Progenitor cell of endocrine pancreas (in vitro differentiated cells): ENCODE measurements around the gene PPID. TPM values are rescaled to one million over a fixed set of nuclear protein-coding genes. Genes with fewer than 3 reads are reported as not detected.

Experiments
- DNase-seq: peaks from one replicate; pipeline ENCODE4 v3.0.0; 2021; ENCODE audit warnings: low spot score; ENCODE audit not compliant: unreplicated experiment
- H3K27ac Mint-ChIP-seq: 2 replicates; pipeline ENCODE4 v1.8.0; 2021; ENCODE audit warnings: mild to moderate bottlenecking, moderate library complexity, mixed read lengths
- H3K27me3 Mint-ChIP-seq: 2 replicates; pipeline ENCODE4 v1.8.0; 2021; ENCODE audit warnings: mixed read lengths
- H3K36me3 Mint-ChIP-seq: 2 replicates; pipeline ENCODE4 v1.8.0; 2022; ENCODE audit warnings: mixed read lengths; ENCODE audit not compliant: insufficient read depth
- H3K4me1 Mint-ChIP-seq: 2 replicates; pipeline ENCODE4 v1.8.0; 2021; ENCODE audit warnings: low read depth, mixed read lengths
- H3K4me3 Mint-ChIP-seq: 2 replicates; pipeline ENCODE4 v1.8.0; 2021; ENCODE audit warnings: low read depth, mild to moderate bottlenecking, moderate library complexity, mixed read lengths
- H3K9me3 Mint-ChIP-seq: 2 replicates; pipeline ENCODE4 v1.8.0; 2021; ENCODE audit warnings: low read depth, mixed read lengths
- total RNA-seq: library from RNA; stranded (reverse); gene quantifications from 2 replicates; pipeline ENCODE4 v1.2.1, GENCODE V29; 2021
- TF ChIP-seq, protein P1 (sequence below): fragments of 200-600 bp; sonication (generic); IDR thresholded peaks from one replicate; pipeline ENCODE4 v1.5.0; 2021; ENCODE audit warnings: antibody characterized with exemption, mild to moderate bottlenecking; ENCODE audit not compliant: unreplicated experiment

PPID gene
- total RNA-seq, 1 donor from 2014 or later = 49.2 TPM

DNA sequence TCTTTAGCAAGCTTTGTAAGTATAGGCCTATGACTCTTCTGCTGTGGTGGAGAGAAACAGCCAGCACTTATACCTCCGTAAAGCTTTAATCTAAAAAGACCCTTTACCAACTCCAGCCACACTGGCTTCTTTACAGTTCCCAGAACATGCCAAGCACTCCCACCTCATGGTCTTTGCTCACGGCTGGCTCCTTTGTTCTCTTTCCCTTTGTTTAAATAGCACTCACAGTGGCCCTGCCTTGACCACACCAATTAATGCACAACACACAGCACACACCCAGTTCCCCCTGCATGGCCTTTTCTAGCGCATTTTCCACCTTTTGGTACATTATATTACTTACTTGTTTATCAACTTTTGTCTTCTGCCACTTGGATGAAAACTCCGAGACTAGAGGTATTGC is 18.9 kb downstream of the PPID start:
- Mint-ChIP-seq H3K9me3 (no peaks in the 10 kb centered on the region), H3K4me1 (peaks cover 4% of the 10 kb centered on the region), H3K36me3 (peaks cover 14% of the 10 kb centered on the region), H3K27me3 (no peaks in the 10 kb centered on the region), H3K4me3 (no peak overlapping the region), H3K27ac (peak overlapping the region; percentile 81)
- DNase-seq = no peak
- TF ChIP-seq, protein P1, sequence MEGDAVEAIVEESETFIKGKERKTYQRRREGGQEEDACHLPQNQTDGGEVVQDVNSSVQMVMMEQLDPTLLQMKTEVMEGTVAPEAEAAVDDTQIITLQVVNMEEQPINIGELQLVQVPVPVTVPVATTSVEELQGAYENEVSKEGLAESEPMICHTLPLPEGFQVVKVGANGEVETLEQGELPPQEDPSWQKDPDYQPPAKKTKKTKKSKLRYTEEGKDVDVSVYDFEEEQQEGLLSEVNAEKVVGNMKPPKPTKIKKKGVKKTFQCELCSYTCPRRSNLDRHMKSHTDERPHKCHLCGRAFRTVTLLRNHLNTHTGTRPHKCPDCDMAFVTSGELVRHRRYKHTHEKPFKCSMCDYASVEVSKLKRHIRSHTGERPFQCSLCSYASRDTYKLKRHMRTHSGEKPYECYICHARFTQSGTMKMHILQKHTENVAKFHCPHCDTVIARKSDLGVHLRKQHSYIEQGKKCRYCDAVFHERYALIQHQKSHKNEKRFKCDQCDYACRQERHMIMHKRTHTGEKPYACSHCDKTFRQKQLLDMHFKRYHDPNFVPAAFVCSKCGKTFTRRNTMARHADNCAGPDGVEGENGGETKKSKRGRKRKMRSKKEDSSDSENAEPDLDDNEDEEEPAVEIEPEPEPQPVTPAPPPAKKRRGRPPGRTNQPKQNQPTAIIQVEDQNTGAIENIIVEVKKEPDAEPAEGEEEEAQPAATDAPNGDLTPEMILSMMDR = no peak

DNA sequence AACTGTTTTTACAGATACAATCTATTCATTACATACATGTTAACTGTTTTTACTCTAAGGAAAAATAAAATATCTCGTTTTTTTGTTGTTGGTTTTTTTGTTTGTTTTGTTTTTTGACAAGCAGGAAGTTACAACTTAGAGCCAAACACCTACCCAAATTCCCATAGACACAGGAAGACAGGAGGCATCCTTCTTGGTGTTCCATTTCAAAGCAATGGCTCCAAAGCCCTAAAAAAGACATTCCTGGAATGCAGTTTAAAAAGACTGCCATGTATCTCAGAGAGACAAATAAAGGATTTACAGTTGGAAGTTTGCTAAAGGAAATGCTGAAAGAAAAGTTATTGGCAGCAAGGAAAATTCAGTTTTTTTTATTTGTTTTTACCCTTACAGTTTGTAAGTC is 34.4 kb downstream of the PPID start:
- TF ChIP-seq, protein P1 = no peak
- H3K9me3 Mint-ChIP-seq = no peaks in the 10 kb centered on the region
- H3K4me3 Mint-ChIP-seq = no peak overlapping the region
- no peaks in the 10 kb centered on the region for H3K27me3 Mint-ChIP-seq
- peaks cover 4% of the 10 kb centered on the region for H3K36me3 Mint-ChIP-seq
- H3K27ac Mint-ChIP-seq = no peak overlapping the region
- no peaks in the 10 kb centered on the region for H3K4me1 Mint-ChIP-seq
- no peak for DNase-seq

DNA sequence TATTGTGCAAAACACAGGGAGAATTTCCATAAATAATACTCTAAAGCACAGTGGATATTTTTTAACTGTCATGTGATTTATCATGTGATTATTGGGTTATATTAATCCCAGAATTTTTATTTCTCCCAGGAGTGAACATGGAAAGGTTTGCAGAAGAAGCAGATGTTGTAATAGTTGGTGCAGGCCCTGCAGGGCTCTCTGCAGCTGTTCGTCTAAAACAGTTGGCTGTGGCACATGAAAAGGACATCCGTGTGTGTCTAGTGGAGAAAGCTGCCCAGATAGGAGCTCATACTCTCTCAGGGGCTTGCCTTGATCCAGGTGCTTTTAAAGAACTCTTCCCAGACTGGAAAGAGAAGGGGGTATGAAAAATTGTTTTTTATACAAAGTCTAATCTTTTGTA is 41.1 kb downstream of the PPID start:
- Mint-ChIP-seq H3K27ac (no peak overlapping the region), H3K27me3 (no peaks in the 10 kb centered on the region), H3K9me3 (no peaks in the 10 kb centered on the region), H3K4me1 (no peaks in the 10 kb centered on the region), H3K36me3 (peaks cover 3% of the 10 kb centered on the region), H3K4me3 (no peak overlapping the region)
- no peak for DNase-seq
- TF ChIP-seq, protein P1 = no peak

DNA sequence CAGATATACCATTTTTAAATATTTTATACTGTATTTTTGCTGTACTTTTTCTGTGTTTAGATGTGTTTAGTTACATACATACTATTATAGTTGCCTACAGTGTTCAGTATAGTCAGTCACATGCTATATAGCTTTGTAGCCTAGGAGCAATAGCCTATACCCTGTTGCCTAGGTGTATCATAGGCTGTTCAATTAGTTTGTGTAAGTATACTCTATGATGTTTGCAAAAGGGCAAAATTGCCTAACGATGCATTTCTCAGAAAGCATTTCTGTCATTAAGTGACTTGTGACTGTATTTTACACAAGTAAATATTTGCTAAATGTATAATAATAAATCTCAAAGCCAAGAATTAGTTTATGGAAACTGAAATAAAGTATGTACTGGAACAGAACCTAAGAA is 41.6 kb downstream of the PPID start:
- TF ChIP-seq, protein P1 = no peak
- H3K9me3 Mint-ChIP-seq = no peaks in the 10 kb centered on the region
- H3K27ac Mint-ChIP-seq = no peak overlapping the region
- no peak for DNase-seq
- H3K27me3 Mint-ChIP-seq = no peaks in the 10 kb centered on the region
- H3K4me1 Mint-ChIP-seq = no peaks in the 10 kb centered on the region
- no peak overlapping the region for H3K4me3 Mint-ChIP-seq
- peaks cover 2% of the 10 kb centered on the region for H3K36me3 Mint-ChIP-seq

DNA sequence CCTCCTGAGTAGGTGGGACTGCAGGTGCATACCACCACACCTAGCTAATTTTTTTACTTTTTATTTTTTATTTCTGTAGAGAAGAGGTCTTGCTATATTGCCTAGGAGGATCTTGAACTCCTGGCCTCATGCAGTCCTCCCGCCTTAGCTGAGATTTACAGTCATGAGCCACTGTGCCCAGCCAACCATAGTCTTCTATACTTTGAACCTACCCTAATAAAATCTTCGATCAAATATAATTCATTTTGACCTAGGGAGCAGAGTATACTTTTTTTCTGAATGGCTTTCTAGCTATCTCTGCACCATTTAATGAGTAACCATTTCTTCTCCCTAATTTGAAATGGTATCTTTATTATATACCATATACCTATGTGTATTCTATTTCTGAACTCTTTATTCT is 44.4 kb downstream of the PPID start:
- no peaks in the 10 kb centered on the region for H3K27me3 Mint-ChIP-seq
- H3K9me3 Mint-ChIP-seq = no peaks in the 10 kb centered on the region
- no peak overlapping the region for H3K4me3 Mint-ChIP-seq
- H3K36me3 Mint-ChIP-seq = peaks cover 2% of the 10 kb centered on the region
- no peak overlapping the region for H3K27ac Mint-ChIP-seq
- H3K4me1 Mint-ChIP-seq = no peaks in the 10 kb centered on the region
- TF ChIP-seq, protein P1 = no peak
- DNase-seq = no peak
